22Rv1 (cell line): Measurements from ENCODE around the gene UBE2E1.

Experiments
- ZFX ChIP-seq: fragments of 450-650 bp; IDR thresholded peaks from 2 replicates; pipeline ENCODE4 v1.6.1; 2017; ENCODE audit warnings: antibody characterized with exemption, borderline replicate concordance
- TF ChIP-seq, protein P1 (sequence below): fragments of 450-650 bp; IDR thresholded peaks from 2 replicates; pipeline ENCODE4 v1.5.1; 2017; ENCODE audit warnings: mild to moderate bottlenecking

GRCh38 chr3:23926246-23926645, 120.5 kb downstream of the UBE2E1 start:
- TF ChIP-seq, protein P1, sequence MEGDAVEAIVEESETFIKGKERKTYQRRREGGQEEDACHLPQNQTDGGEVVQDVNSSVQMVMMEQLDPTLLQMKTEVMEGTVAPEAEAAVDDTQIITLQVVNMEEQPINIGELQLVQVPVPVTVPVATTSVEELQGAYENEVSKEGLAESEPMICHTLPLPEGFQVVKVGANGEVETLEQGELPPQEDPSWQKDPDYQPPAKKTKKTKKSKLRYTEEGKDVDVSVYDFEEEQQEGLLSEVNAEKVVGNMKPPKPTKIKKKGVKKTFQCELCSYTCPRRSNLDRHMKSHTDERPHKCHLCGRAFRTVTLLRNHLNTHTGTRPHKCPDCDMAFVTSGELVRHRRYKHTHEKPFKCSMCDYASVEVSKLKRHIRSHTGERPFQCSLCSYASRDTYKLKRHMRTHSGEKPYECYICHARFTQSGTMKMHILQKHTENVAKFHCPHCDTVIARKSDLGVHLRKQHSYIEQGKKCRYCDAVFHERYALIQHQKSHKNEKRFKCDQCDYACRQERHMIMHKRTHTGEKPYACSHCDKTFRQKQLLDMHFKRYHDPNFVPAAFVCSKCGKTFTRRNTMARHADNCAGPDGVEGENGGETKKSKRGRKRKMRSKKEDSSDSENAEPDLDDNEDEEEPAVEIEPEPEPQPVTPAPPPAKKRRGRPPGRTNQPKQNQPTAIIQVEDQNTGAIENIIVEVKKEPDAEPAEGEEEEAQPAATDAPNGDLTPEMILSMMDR: no peak
- no peak for TF ChIP-seq ZFX
